Fibroblast of upper back skin (primary cell): ENCODE data around the gene SLC16A8.

Source experiments
- DNase-seq: peaks from one replicate; pipeline ENCODE4 v3.0.0-alpha.2; 2013

SLC16A8 gene

DNA sequence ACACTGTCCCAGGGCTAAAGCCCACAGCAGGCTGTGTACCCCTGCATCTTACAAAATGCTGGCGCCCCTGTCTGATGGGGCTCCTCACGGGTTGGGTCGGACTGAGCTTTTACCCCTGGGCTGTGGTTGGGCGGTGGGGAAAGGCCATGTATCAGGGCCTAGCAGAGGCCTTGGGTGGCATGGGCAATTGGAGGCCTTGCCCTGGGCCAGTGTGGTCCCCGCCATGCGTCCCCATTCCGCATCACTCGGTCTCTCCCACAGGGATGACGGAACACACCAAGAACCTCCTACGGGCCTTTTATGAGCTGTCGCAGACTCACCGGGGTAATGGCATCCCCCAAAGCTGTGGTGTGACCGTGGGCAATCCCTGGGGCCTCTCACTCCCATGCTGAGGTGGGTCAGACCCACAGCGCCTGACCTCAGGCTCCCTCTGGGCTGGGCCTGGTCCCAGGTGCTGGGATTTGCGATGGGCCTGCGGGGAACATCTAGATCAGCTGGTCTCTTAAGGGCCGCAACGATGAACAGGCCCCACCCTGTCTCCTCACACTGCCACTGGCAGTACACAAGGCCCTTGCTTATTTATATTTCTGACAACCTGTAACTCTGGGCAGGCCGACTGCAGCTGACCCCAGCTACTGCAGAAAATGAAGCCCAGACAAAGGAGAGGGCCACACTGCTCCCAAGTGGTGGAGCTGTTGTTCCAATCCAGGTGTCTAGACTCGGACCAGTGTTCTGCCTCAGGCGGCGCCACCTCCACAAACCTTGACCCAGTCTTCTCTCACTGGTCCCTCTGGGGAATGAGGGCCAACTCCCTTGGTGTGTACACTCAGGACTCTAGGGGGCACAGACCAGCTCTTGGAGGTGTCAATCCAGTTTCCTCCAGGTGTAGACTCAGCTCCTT, 12.3 kb downstream of the SLC16A8 start:
- no peak for DNase-seq

DNA sequence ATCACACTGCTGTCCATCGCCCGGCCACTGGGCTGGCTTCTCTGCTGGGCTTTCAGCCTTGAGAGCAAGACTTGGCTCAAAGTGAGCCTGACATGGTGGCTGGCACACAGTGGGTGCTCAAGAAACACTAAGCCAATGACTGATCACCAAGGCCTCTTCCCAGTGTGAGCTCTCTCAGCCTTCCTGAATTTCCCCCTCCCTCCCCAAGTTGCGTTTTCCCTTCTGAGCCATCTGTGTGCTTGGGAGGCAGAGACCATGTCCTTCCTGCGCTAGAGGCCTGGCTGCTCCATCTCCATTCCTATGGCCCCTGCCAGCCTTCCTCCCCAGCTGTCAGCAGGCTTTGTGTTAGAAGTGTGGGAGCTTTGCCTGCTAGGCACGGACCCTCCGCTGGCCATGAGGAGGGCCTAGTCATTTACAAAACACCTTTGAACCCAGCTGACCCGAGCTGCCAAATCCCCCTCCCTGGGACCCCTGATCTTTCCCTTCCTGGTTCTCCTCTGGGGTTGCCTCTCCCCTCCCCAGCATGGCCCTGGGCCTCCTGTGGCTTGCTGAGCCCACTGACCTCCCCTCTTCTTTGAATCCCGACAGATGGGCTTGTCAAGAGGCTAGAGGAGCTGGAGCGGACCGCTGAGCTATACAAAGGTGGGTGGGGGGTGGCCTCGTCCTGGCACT, 13.6 kb downstream of the SLC16A8 start:
- no peak for DNase-seq

- DNase-seq, result peak; percentile 25
These were observed 14.4 kb downstream of the SLC16A8 start for GRCh38 chr22:38069372-38070249.

- DNase-seq, result no peak
These were observed 15.2 kb downstream of the SLC16A8 start for GRCh38 chr22:38068641-38069371.

GRCh38 chr22:38067761-38068360, 16.1 kb downstream of the SLC16A8 start:
- no peak for DNase-seq

- DNase-seq, result no peak
These were observed 17.0 kb downstream of the SLC16A8 start for GRCh38 chr22:38067028-38067415.

DNA sequence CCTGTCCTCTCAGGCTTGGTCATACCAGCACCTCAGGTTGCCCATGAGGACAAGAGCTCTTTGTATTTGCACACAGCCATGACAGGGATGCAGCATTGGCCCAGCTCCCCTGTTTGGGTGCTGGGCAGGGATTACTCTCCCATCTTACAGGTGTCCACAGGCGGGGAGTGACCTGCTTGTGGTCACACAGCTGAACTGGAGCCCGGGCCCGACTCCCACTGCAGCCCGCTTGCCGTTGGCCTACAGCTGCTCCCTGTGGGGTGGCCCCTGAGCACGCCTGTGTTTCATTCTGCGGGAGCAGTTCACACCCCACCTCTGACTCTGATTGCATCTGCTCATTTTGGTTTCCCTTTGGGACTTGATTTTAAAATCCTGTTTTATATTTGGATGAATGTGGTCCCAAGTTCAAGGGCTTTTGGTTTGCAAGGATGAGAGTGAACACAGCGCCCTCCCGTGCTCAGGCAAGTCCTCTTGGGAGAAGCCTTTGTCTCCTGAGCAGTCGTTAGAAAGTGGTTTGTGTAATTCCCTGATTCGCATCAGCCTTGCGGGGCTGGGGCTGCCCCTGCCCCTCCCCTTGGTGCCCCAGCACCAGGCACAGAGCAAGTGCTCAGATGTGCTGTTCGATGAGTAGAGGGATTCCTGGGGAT, 17.5 kb downstream of the SLC16A8 start:
- DNase-seq, result no peak

DNA sequence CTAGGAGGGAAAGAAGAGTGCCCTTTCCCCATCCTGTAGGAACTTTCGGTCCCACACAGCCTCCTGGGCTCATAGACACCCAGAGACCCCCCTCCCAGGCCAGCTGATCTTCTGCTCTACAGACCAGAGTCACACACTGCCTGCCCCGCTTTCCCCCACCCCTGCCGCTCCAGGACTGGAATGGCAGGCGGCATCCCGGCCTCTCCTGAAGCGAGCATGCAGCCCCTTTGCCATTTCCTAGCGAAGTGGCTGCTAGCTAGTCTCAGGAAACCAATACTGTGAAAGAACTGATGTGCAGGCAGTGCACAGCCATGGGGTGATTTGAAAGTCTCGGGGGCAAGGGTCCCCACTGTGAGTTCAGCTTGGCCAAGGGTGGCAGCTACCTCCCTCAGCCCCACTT, 18.4 kb downstream of the SLC16A8 start:
- no peak for DNase-seq

- DNase-seq, result no peak
These were observed 21.2 kb downstream of the SLC16A8 start for GRCh38 chr22:38062791-38063190.

DNA sequence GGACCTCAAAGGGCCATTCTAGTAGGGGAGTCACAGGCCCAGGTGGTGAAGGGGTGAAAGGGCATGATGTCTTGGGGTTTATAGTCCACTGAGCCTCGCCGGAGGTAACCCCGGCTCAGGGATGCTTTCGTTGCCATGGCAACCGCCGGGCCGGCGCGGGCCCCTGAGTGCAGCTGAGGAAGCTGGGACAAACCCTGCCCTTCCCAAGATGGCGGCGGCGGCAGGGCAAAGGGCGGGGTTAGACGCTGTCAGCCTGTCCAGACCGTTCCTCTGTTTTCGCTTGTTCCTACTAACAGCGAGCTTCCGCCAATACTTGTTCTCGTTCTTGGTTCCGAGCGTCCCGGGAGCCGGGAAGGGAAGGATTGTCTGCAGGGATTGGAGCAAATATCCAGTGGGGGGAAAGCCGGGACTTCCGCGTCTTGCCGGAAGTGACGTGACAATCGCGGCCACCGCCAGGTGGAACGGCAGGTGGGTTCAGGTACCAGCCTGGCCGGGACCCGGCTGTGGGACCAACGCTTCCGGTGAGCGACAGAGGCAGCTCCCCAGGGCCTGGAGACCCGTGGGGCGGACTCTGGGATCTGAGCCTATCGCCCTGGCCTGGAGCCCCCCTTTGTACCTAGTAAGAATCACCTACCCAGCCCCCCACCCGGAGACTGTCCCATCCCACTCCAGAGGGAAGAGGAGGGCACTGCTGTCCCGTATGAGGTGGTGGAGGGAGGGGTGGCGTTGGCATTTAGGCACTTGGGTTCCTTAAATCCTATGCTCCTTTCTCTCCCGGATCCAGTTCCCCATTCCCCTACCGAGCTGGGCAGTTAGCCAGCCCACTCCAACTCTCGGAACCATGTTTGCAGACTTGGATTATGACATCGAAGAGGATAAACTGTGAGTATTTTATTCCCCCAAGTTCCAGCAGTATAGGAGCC, 26.8 kb downstream of the SLC16A8 start, which contains the start of gene PICK1:
PICK1 (plus strand) TSS at position 436 of the 923 bp plus-strand sequence; CDS start at position 842, 406 bp downstream.
- peak; percentile 88 for DNase-seq

- peak; percentile 74 for DNase-seq
These were observed 31.8 kb downstream of the SLC16A8 start for GRCh38 chr22:38051900-38052862.

DNA sequence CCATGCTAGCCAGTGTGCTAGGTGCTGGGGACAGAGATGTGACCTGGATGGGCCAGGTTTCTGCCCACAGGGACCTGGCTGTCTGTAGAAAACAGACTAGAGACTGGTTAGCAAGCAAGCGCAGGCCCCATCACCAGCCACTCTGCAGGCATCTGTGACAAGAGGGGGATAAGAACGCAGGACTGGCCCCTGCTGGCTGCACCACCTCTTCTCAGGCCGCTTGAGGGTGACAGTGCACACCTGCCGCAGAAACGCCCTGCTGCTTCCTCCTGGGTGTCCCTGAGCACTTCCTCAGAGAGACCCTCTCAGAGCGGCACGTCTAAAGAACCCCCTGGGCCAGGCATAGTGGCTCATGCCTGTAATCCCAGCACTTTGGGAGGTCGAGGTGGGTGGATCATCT, 32.7 kb downstream of the SLC16A8 start:
- no peak for DNase-seq

DNA sequence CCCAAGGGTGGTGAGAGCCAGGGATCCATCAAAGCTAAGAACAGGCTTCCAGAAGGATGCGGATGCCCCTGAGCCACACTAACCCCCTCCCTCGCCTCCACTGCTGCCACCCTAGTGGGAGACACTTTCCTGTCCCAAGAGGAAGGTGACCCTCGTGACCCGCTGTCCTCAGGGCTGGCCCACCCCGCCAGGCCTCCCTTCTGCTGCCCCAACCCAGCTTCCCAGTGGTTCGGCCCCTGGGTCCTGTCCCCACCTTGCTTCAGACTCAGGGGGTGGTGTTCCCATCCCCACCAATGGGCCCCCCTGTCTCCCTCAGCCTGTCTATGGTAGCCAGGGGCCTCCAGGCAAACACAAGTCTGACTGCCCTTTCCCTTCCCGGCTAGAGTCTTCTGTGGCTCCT, 33.3 kb downstream of the SLC16A8 start:
- DNase-seq, result no peak

DNA sequence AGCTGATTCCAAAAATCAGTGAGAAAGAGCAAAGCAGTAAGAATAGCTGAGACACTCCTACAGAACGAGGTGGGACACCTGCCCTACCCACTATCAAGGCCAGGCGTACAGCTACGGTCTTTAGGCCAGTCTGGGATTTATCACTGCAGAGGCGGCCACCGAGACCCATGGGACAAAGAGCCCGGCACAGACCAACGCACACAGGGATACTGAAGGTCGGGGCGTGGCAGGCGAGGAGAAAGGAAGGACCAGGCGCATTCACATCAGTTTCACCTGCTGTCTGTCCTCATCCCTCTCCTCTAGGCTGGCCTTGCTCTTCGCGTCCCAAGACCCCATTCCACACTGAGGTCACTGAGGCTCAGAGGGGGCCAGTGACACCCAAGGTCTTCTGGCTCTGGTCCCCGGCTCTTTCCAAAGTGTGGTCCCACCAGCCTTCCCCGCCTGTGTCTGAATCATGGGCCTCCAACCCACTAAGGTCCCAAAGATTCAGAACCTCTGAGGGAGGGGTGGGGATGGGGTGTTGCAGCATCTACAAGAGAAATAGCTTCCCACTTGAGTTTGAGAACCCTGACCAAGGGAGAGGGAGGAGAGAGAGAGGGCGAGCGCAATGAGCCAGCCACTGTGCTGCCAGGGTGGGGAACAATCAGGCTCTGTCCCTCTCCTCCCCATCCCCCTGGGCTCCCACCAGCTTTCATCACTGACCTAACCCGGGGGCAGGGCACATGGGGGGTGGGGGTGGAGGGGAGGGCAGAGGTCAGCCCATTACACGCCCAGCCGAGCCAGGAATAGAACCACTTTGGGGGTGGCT, 34.0 kb downstream of the SLC16A8 start:
- no peak for DNase-seq

- DNase-seq, result no peak
These were observed 37.8 kb downstream of the SLC16A8 start for GRCh38 chr22:38046070-38046748.

GRCh38 chr22:38043151-38044039, 40.6 kb downstream of the SLC16A8 start:
- no peak for DNase-seq

GRCh38 chr22:38042488-38042790, 41.5 kb downstream of the SLC16A8 start:
- DNase-seq, result no peak
